Spleen (tissue), 7 donors: ENCODE data around the gene DHRS7.
A peak's percentile ranks its signal among the peaks of the same experiment; 100 is the strongest.

Experiments
- CTCF ChIP-seq, 11 experiments: fragments of 200-600 bp in 7 of 11; fragments of 450-650 bp in 4 of 11; sonication (generic) in 4 of 11; IDR thresholded peaks in 8 of 11; conservative IDR thresholded peaks in 3 of 11; 1 replicate in 7 of 11; 2 replicates in 4 of 11; pipeline versions ENCODE4 v1.4.0 to v1.8.0; 2016 to 2021; ENCODE audit warnings: antibody characterized with exemption in 11 of 11, inconsistent platforms in 4 of 11, mild to moderate bottlenecking in 1 of 11
- POLR2A ChIP-seq, 3 donors: fragments of 450-650 bp; IDR thresholded peaks; one replicate each; pipeline ENCODE4 v1.5.1; 2017; ENCODE audit warnings: antibody characterized with exemption in 3 of 3, mild to moderate bottlenecking in 1 of 3
- POLR2AphosphoS5 ChIP-seq, 3 donors: sonication (generic); formaldehyde crosslinking; IDR thresholded peaks; one replicate each; pipeline ENCODE4 v1.5.1; 2017; ENCODE audit warnings: antibody characterized with exemption in 3 of 3
- donor health status: DM: no; HTN: no; CAD: no; lungs with moderate emphysema.
- donor health status: DM: no; HTN: no; CAD: no.
- donor health status: DM: no; HTN: no; CAD: no.

GRCh38 chr14:60151715-60152114 is 13.5 kb downstream of the DHRS7 start:
- no peak for TF ChIP-seq CTCF (IDR thresholded peaks at IDR 0.05 in 8 of 11, conservative IDR thresholded peaks at IDR 0.05 in 3 of 11)
- TF ChIP-seq POLR2AphosphoS5 (IDR thresholded peaks at IDR 0.05), result peak in 2 of 3 donors; percentile 67 to 89
- peak in 1 of 3 donors; percentile 15 for TF ChIP-seq POLR2A (IDR thresholded peaks at IDR 0.05)
